GM06990 (cell line): ENCODE measurements around the gene NAXE.
A peak's percentile ranks its signal among the peaks of the same experiment; 100 is the strongest.
"Not testable (repeated sequence)": the region's sequence is repeated elsewhere in the genome, so short reads cannot be mapped to it uniquely, and the experiment has no call there.

Experiments
- DNase-seq: peaks from one replicate; pipeline ENCODE4 v3.0.0-alpha.2; 2011; ENCODE audit not compliant: insufficient read length; ENCODE audit errors: extremely low read depth
- H3K27me3 ChIP-seq: replicated peaks from 2 replicates; pipeline ENCODE4 v1.6.0; 2011; ENCODE audit warnings: low read length; ENCODE audit not compliant: control insufficient read depth, insufficient read depth
- H3K36me3 ChIP-seq: 2 replicates; pipeline ENCODE4 v1.5.1; 2011; ENCODE audit warnings: low read length; ENCODE audit not compliant: control insufficient read depth, insufficient read depth
- H3K4me3 ChIP-seq: replicated peaks from 2 replicates; pipeline ENCODE4 v1.5.1; 2011; ENCODE audit warnings: low read depth, mild to moderate bottlenecking, control low read depth, low read length
- TF ChIP-seq, protein P1 (sequence below): IDR thresholded peaks from 2 replicates; pipeline ENCODE4 v1.5.1; 2011; ENCODE audit warnings: low read length, control low read depth, mild to moderate bottlenecking, inconsistent platforms; ENCODE audit not compliant: insufficient read depth, poor library complexity, severe bottlenecking

The NAXE gene

DNA sequence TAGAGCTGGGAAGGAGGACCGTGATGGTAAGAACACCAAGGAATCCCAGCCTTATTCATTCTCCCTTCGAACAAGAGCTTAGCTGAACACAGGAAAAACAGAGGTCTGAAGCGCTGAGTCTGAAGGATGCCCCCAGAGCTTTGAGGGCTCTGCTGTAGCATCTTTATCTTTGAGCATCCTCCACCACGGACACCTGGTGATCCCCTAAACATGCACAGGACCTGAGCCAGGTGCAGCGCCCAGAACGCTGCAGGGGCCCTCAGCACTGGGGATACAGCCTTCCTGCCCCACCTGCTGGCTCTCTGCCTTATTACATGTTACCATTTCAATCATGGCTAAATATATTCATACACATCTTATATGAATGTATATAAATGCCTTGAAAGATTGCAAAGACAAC, 17.4 kb downstream of the NAXE start:
- TF ChIP-seq, protein P1, sequence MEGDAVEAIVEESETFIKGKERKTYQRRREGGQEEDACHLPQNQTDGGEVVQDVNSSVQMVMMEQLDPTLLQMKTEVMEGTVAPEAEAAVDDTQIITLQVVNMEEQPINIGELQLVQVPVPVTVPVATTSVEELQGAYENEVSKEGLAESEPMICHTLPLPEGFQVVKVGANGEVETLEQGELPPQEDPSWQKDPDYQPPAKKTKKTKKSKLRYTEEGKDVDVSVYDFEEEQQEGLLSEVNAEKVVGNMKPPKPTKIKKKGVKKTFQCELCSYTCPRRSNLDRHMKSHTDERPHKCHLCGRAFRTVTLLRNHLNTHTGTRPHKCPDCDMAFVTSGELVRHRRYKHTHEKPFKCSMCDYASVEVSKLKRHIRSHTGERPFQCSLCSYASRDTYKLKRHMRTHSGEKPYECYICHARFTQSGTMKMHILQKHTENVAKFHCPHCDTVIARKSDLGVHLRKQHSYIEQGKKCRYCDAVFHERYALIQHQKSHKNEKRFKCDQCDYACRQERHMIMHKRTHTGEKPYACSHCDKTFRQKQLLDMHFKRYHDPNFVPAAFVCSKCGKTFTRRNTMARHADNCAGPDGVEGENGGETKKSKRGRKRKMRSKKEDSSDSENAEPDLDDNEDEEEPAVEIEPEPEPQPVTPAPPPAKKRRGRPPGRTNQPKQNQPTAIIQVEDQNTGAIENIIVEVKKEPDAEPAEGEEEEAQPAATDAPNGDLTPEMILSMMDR: peak; percentile 76
- Histone ChIP-seq H3K27me3 (no peaks in the 10 kb centered on the region), H3K4me3 (no peak overlapping the region), H3K36me3 (no peaks in the 10 kb centered on the region)
- no peak for DNase-seq

DNA sequence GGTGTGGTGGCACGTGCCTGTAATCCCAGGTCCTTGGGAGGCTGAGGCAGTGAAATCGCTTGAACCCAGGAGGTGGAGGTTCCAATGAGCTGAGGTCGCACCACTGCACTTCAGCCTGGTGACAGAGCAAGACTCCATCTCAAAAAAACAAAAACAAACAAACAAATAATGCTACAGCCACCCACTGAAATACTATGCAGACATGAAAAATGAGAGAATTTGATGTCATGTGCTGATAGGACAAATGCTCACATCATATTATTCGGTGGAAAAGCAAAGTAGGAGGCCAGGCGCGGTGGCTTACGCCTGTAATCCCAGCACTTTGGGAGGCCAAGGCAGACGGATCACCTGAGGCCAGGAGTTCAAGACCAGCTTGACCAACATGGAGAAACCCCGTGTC, 18.5 kb downstream of the NAXE start:
- H3K4me3 ChIP-seq, DNase-seq, H3K27me3 ChIP-seq, H3K36me3 ChIP-seq: not testable (repeated sequence)

DNA sequence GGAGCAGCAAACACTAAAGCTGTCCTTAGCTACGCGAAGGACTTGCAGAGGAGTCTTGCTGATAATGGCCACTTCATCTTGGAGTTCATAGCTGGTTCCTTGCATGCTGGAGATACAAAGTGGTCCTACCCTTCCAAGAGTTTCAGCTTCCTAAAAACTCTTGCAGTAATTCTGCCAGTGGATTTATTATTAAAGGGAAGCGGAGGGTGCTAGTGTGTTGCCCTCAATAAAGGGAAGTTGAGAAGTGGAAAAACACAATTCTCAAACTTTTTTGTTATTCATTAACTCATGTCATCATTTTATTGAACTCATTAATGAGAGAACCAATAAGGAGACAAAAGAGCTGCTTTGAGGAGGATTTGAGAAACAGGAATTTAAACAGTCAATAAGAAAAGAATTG, 21.1 kb downstream of the NAXE start:
- Histone ChIP-seq H3K36me3 (no peaks in the 10 kb centered on the region), H3K27me3 (no peaks in the 10 kb centered on the region; the same call in 1 of the 2 replicates), H3K4me3 (no peak overlapping the region)
- TF ChIP-seq, protein P1: no peak
- DNase-seq: no peak

DNA sequence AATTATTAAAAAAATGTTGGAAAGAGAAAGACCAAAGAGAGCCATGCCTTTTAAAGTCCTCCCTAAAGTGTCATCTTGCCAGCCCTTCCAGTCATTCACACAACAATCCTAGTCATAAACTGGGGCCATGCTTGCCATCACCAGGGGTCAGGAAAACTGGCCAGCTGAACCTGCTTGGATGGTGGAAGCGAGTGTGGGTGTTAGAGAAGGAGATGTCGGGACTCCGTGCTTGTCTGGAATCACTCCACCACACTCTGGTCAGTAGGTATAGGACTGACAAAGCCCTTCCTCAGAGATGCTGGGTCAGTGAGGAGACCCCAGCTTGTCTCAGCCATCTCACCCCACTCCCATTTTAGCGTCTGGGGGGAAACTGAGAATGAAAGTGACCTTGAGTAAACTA, 24.4 kb downstream of the NAXE start:
- H3K36me3 ChIP-seq: no peaks in the 10 kb centered on the region
- no peak overlapping the region for H3K4me3 ChIP-seq
- DNase-seq: no peak

DNA sequence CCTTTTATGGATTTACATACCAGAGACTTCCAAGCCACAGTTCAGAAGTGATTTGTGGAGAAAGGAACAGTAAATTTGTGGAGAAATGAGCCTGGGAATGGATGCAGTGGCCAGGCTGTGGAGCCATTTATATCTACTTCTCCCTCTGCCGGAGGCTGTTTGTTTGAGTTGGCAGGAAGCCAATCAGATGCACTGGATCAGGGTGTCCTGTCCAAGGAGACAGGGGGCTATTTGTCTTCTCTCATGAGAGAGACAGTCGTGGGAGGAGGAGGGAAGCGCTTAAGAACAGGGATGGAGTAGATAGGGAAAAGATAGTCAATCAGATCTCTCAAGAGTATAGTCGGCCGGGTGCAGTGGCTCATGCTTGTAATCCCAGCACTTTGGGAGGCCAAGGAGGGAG, 24.9 kb downstream of the NAXE start:
- Histone ChIP-seq H3K36me3 (no peaks in the 10 kb centered on the region), H3K27me3 (no peaks in the 10 kb centered on the region; the same call in 1 of the 2 replicates), H3K4me3 (no peak overlapping the region)
- TF ChIP-seq, protein P1: no peak
- no peak for DNase-seq

More for the DNA sequence above, 24.4 kb downstream of the NAXE start:
- no peaks in the 10 kb centered on the region; the same call in 1 of the 2 replicates for H3K27me3 ChIP-seq
- TF ChIP-seq, protein P1: no peak

DNA sequence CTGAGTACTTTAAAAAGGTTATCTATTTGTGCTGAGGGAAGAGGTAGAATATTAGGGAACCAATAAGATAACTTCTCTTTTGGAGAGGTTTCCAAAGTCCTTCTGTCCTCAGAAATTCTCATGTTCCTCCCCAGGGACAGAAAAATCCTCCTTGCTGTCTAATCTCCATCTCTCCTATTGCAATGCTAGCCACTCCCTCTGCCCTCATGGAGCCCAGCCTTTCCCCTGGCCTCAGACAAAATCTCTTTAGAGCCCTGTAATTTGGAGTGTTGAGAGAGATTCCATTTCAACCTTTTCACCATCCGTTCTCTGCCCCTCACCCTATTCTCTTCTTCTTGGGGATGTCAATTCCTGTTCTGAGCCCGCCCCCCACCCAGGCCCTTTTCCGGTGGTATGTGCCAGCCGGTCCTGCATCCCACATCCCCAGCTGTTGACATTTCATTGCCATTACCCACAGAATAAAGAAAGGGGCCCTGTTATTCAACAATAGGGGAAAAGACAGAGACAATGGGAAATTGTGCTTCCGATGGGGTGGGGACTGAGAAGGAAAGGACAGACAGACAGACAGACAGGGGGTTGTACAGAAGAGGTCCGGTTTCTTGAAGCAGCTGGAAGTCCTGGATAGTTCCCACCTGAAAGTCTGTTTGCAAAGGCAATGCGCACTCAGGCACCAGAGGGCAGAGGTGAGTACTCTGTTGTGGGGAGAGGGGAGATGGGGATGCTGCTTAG, 27.4 kb downstream of the NAXE start, which contains the start of gene HAPLN2:
TSS of gene HAPLN2 (plus strand) at position 563 of the 729 bp plus-strand sequence. CDS start 4,076 bp downstream, outside the sequence.
- TF ChIP-seq, protein P1: peak; percentile 71
- peaks cover 2% of the 10 kb centered on the region for H3K27me3 ChIP-seq
- DNase-seq: no peak

More for the DNA sequence above, 27.4 kb downstream of the NAXE start, which contains the start of gene HAPLN2:
- Histone ChIP-seq H3K36me3 (no peaks in the 10 kb centered on the region), H3K4me3 (no peak within 1 kb of the TSS)
